Right lobe of liver (tissue), 4 donors: ENCODE measurements around the gene IFT74.

Experiments used
- CTCF ChIP-seq, 4 donors: fragments of 200-600 bp in 3 of 4; fragments of 450-650 bp in 1 of 4; IDR thresholded peaks; one replicate each; pipeline versions ENCODE4 v1.5.1 to v1.8.0; 2016 to 2022; ENCODE audit warnings: antibody characterized with exemption in 4 of 4, mild to moderate bottlenecking in 2 of 4
- POLR2A ChIP-seq: fragments of 450-650 bp; IDR thresholded peaks from one replicate; pipeline ENCODE4 v1.6.1; 2017; ENCODE audit warnings: antibody characterized with exemption, mild to moderate bottlenecking
- donor health status: DM: no; HTN: no; CAD: no.
- donor health status: DM: no; HTN: no; CAD: no.
- donor health status: DM: no; HTN: yes; CAD: no.

DNA sequence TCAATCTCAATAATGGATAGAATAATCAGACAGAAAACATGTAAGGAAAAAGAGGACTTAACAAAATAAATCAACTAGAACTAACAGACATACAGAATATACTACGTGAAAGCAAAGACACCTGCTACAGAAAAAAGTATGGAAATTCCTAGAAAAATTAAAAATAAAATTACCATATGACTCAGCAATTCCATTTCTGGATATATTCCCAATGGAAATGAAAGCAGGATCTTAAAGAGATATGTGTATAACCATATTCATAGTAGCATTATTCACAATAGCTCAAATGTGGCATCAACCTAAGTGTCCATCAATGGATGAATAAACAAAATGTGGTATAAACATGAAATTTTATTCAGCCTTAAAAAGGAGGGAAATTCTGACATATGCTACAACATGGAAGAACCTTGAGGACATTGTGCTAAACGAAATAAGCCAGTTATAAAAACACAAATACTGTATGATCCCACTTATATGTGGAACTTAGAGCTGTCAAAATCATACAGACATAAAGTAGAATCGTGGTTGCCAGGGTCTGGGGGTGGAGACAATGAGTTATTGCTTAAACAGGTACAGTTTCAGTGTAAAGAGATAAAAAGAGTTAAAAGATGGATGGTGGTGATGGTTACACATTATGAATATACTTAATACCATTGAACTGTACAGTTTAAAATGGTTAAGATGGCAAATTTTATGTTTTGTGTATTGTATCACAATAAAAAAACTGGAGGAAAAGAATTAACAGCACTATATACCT, 16.1 kb upstream of the IFT74 start:
- TF ChIP-seq CTCF (IDR thresholded peaks at IDR 0.05) (no peak), POLR2A (no peak)
